GM19468 (cell line): ENCODE data around the gene SHH.
"Not testable (repeated sequence)": the region's sequence is repeated elsewhere in the genome, so short reads cannot be mapped to it uniquely, and the experiment has no call there.

ENCODE experiments used
- ATAC-seq: cut with Tn5 transposase; IDR thresholded peaks from one replicate; pipeline ENCODE4 v1.9.1; 2021; ENCODE audit warnings: mild to moderate bottlenecking, moderate library complexity, moderate number of reproducible peaks; ENCODE audit not compliant: unreplicated experiment; ENCODE audit errors: extremely low read depth

The SHH gene

GRCh38 chr7:155843426-155844018 is 31.3 kb upstream of the SHH start:
- ATAC-seq, result no peak

GRCh38 chr7:155842496-155843265 is 30.4 kb upstream of the SHH start:
- no peak for ATAC-seq

GRCh38 chr7:155840909-155841308 is 28.6 kb upstream of the SHH start:
- no peak for ATAC-seq

GRCh38 chr7:155840262-155840885 is 28.1 kb upstream of the SHH start:
- ATAC-seq, result no peak

GRCh38 chr7:155839461-155839860 is 27.2 kb upstream of the SHH start:
- ATAC-seq, result no peak

GRCh38 chr7:155838312-155838711 is 26.0 kb upstream of the SHH start:
- not testable (repeated sequence) for ATAC-seq

GRCh38 chr7:155837126-155837479 is 24.8 kb upstream of the SHH start:
- no peak for ATAC-seq

- no peak for ATAC-seq
These were observed 24.2 kb upstream of the SHH start for GRCh38 chr7:155836216-155837125.

GRCh38 chr7:155835446-155836215 is 23.4 kb upstream of the SHH start:
- no peak for ATAC-seq

GRCh38 chr7:155834486-155835048 is 22.3 kb upstream of the SHH start:
- no peak for ATAC-seq

- no peak for ATAC-seq
These were observed 21.4 kb upstream of the SHH start for GRCh38 chr7:155833651-155834050.

- ATAC-seq, result no peak
These were observed 20.3 kb upstream of the SHH start for GRCh38 chr7:155832581-155832981.

GRCh38 chr7:155831807-155832524 is 19.7 kb upstream of the SHH start:
- ATAC-seq, result no peak

- ATAC-seq, result no peak
These were observed 18.9 kb upstream of the SHH start for GRCh38 chr7:155830961-155831806.

- ATAC-seq, result no peak
These were observed 17.7 kb upstream of the SHH start for GRCh38 chr7:155829796-155830470.

- ATAC-seq, result no peak
These were observed 13.1 kb upstream of the SHH start for GRCh38 chr7:155825336-155825735.

GRCh38 chr7:155824227-155824886 is 12.1 kb upstream of the SHH start:
- no peak for ATAC-seq
